ENCODE results near the gene GRN. TPM values are rescaled to one million over a fixed set of nuclear protein-coding genes. Genes with fewer than 3 reads are reported as not detected.

Gene GRN
- total and polyA plus RNA-seq, 2 of the 8 experiments (the other 6 are each of a cell fraction or from before 2014, with no cell fraction given), result 108 to 387 TPM

GRCh38 chr17:44383363-44383762, 38.3 kb downstream of the GRN start (continued):
- no peak for TF ChIP-seq USF2 (IDR thresholded peaks at IDR 0.05; ENCODE audit: low read length)
- no peak for TF ChIP-seq CBX8 (IDR thresholded peaks at IDR 0.05; ENCODE audit: borderline replicate concordance, low read depth, low read length)
- TF ChIP-seq PHF8 (conservative IDR thresholded peaks at IDR 0.05; ENCODE audit: low read depth, low read length), result no peak
- no peak for TF ChIP-seq KDM5A (IDR thresholded peaks at IDR 0.05; ENCODE audit: low read length)
- no peak for TF ChIP-seq YY1 (IDR thresholded peaks at IDR 0.05; ENCODE audit: low read depth, low read length)
- no peak for TF ChIP-seq CHD2 (IDR thresholded peaks at IDR 0.05; ENCODE audit: low read length)
- no peak for TF ChIP-seq RXRA (IDR thresholded peaks at IDR 0.05; ENCODE audit: insufficient read depth, low read depth, low read length)
